T-helper 1 cell (primary cell): Measurements from ENCODE around the gene C19orf25.
A peak's percentile ranks its signal among the peaks of the same experiment; 100 is the strongest.

ENCODE experiments used
- DNase-seq, 5 donors: peaks; one replicate each; pipeline ENCODE4 v3.0.0-alpha.2; 2012 to 2020

The C19orf25 gene

DNA sequence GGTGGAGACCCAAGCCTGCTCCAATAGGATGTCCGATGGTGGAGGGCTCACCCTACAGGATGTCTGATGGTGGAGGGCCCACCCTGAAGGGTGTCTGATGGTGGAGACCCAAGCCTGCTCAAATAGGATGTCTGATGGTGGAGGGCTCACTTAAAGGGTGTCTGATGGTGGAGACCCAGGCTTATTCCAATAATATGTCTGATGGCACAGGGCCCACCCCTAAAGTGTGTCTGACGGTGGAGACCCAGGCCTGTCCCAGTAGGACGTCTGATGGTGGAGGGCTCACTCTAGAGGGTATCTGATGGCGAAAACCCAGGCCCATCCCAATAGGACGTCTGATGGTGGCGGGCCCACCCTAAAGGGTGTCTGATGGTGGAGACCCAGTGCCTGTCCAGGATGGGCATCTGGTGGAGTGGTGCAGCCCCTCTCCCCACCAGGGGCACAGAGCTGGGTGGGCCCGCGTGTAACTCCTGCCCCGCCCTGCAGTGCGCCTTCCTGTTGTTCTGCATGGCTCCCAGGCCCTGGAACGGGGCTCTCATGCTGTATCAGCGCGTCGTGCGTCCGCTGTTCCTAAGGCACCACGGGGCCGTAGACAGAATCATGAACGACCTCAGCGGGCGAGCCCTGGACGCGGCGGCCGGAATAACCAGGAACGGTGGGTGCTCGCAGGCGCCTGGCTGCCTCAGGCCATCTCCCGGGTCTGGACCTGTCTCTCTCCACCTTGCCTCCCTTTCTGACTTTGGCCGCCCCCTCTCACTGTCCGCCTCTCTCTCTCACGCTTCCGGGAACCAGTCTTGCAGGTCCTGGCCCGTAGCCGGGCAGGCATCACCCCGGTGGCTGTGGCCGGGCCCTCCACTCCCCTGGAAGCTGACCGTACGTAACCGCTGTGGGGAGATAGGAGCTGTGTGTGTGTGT, 17.0 kb upstream of the C19orf25 start:
- no peak for DNase-seq

DNA sequence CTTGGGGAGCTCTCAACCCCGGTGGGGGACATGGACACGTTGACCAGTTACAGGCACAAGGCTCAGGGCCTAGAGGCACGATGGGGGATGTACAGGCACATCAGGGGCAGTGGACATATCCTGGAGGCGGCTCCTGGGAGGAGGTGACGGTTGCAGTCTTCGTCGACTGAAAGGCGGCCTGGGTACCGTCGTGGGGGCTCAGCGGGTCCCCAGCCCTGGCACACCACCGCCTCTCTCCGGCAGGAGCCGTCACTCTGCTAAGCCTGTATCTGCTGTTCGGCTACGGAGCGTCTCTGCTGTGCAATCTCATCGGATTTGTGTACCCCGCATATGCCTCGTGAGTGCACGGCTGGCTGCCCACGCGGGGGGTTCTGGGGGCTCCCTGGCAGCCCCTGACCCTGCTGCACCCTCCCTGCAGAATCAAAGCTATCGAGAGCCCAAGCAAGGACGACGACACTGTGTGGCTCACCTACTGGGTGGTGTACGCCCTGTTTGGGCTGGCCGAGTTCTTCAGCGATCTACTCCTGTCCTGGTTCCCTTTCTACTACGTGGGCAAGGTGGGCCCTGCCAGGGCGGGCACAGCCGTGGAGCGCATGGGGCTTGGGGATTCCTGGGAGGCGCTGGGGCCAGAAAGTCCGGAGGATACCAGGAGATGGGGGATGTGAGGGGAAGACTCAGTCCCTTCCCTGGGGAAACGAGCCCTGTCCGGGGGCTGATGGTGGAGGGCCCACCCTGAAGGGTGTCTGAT, 16.2 kb upstream of the C19orf25 start:
- no peak for DNase-seq

DNA sequence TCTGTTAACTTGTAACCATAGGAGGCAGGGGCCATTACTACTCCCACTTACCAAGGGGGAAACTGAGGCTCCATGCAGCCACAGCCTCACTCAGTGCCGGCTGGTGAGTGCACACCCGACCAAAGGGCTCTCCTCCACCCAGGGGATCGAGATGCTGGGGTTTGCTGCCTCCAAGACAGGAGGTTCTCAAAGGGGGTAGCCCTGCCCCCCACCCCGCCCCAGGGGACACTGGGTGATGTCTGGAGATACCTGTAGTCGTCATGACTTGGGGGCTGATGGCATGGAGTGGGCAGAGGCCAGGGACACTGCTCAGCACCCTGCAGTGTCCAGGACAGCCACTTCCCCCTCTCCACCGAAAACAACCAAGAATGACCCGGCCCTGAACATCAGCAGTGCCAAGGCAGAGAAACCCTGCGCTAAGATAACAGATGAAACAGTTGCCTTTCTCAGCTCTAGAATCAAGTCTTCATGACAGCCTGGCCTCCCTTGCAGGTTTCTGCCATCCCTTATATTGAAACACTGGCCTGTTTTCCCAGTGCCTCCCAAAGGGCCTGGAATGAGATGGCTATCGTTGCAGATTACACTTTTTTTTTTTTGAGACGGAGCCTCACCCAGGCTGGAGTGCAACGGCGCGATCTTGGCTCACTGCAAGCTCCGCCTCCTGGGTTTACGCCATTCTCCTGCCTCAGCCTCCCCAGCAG, 15.2 kb upstream of the C19orf25 start:
- DNase-seq = no peak

DNA sequence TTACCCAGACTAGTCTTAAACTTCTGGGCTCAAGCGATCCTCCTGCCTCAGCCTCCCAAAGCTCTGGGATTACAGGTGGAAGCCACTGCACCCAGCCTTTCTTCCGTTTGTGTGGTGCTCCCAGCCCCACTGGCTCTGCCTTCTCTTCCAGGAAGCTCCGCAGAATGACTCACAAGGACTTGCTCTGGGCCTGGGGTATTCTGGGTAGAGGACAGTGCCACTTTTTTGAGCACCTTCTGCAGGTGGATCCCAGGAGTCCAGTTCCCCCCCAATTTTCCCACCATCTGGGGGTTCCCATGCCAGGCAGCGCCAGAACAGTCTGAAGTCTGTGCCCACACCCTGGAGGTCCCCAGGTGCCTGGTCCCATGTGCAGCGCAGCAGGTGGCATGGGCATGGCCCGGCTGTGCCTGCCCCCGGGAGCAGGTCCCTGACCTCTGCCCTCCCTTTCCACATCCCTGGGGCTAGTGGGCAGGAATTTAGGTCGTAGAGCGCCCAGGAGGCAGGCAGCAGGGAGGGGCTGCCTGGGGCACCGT, 13.5 kb upstream of the C19orf25 start:
- no peak for DNase-seq

DNA sequence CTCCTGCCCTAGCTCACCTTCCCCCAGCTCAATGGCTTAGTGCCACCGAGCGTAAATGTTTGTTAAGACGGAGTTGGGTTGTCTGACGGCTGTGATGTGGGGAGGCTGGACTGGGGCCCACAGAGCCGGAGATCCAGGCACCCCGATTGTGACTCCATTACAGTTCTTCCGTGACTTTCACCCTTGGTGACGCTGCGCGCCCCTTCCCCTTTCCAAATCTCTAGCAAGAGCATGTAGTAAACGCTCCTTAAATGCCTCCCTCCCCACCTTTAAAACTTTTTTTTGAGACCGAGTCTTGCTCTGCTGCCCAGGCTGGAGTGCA, 12.8 kb upstream of the C19orf25 start:
- DNase-seq = no peak

DNA sequence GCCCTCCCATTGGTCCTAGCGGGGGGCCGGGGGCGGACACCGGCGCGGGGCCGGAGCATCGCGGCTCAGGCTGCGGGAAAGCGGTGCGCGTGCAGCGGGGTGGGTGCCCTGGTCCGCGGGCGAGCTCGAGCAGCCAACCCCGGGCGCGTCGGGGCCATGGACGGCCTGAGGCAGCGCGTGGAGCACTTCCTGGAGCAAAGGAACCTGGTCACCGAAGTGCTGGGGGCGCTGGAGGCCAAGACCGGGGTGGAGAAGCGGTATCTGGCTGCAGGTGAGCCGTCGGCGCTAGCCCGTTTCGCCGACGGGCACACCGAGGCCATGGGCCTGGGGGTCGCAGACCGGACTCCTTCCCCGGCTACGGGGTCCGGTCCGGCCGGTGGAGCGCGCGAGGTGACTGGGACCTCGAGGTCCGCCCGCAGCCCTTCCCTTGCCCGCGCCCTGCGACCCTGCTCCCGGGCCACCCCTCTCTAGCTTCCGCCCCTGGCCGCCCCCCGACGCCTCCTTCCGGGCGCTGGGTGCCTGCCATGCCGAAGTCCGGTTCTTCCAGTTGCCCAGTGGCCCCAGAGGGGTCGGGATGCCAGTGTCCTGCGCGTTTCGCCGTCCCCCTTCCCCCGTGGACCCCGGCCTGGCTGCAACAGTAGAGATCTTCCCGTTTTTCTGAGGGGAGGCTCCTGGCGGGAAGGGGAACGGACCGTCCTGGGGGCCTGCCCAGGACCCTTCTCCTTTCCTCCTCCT, 12.3 kb upstream of the C19orf25 start, which contains the start of gene REEP6:
TSS of gene REEP6 (plus strand) at position 68 of the 735 bp plus-strand sequence. CDS start at position 157, 89 bp downstream.
- DNase-seq = no peak

DNA sequence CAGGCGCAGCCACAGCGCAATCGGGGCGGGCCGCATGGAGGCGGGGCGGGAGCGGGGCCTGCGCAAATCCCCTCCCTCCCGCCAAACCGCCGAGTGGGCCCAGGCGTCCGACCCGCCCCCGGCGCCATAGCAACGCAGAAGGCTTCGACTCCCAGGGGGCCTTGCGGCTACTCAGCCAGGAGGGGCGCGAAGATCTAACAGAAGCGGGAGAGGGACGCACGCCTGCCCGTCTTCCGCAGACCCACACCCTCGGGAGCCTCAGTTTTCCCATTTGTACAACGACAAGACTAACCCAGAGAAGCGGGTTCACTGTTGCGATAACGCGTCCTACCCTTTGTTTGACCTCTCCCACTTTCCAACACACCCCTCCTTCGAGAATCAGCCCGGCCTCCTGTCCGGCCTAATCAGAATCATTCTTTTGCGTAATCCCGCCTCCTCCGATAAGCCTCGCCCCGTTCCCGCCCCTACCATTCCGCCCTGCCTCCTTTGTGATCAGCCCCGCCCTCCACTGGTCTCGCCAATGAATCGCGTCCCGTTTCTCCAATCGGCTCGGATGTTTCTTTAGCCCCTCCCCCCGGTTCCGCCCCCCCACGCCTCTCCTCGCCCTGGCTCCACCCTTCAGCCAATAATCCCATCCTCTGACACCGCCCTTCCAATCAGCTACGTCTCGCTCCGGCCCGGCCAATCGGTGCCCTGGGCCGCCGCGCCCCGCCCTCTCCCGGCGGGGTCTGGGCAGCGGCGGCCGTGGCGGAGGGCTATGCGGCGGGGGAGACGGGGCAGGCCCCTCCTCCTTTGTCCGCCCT, 11.5 kb upstream of the C19orf25 start, which contains the start of gene PCSK4:
TSS of gene PCSK4 (minus strand) at position 40 of the 803 bp plus-strand sequence. CDS start at position 36, 4 bp downstream.
- peak; percentile 90 to 99 (median 97) for DNase-seq

DNA sequence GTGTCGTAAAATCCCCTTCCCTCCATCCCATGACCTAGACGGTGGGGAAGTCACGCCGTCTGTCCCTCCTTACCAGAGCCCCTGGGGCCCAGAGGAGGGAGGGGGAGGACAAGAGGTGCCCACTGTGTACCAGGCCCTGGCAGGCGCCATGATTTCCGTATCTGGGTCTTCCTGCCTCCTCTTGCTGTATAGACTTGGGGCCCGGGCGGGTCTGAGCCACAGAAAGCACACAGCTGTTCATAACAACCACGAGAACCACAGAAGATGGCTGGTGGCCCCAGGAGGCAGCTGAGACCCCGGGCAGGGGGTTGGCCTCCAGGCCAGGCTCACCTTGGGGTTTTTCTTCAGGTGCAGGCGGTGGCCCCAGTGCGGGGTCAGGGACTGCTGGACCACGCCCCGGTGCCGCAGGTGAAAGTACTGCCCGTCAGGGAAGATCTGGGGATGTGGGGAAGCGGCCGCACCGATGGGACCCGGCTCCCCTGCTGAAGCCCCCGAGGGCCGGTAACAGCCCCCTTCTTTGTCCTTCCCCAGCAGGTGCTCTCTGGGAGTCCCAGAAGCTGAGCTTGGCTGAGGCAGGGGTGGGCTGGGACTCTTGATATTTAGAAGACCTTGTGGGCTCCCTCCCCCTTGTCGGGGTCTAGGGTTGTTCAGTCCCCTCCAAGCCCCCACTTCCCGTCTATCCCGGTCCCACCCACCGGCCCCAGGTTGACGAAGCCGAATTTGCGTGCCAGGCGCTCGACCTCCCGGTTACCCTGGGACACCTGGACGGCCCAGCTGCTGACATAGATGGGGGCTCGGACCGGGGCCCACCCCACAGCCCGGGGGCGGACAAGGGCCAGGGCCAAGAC, 10.7 kb upstream of the C19orf25 start:
- DNase-seq = no peak

DNA sequence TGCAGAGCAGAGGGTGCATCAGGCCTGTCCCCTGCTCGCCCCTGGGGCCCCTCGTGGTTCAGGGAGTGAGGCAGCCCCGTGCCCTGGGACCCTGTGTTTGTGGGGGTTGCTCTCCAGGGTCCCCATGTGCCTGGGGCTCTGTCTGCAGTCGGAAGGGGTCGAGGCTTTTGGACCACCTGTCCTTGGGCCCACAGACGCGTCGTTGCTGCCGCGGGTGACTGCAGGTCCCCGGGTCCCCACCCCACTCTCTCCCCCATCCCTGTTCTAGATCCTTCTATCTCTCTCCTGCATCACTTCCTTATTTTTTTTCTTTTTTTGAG, 9.2 kb upstream of the C19orf25 start:
- no peak for DNase-seq

DNA sequence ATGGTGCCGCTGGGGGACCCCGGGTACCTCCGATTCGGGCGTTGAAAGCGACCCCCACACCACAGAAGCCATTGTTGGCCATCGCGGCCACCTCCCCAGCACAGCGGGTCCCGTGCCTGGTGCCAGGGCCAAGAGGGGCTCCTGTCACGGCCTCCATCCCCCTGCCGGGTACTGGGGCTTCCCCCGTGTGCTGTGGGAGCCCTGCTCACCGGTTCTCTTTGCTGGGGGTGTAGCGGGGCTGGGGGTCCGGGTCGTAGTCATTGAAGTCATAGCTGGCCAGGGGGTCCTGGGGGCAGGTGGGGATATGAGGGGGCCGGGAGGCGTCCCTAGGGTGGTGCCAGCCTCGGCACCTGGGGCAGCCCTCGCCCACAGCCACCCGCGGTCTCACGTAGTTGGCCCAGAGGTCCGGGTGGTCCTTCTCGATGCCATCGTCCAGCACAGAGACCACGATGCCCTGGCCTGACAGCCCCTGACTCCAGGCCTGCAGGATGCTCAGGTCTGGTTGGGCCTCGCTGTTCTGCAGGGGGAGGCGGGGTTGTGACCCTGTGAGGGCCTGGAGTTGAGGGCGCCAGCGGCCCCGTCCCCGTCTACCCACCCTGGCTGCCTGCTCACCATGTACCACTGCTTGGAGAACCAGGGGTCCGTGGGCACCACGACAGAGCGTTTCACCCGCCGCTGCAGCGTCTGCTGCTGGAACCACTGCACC, 8.7 kb upstream of the C19orf25 start:
- no peak for DNase-seq

DNA sequence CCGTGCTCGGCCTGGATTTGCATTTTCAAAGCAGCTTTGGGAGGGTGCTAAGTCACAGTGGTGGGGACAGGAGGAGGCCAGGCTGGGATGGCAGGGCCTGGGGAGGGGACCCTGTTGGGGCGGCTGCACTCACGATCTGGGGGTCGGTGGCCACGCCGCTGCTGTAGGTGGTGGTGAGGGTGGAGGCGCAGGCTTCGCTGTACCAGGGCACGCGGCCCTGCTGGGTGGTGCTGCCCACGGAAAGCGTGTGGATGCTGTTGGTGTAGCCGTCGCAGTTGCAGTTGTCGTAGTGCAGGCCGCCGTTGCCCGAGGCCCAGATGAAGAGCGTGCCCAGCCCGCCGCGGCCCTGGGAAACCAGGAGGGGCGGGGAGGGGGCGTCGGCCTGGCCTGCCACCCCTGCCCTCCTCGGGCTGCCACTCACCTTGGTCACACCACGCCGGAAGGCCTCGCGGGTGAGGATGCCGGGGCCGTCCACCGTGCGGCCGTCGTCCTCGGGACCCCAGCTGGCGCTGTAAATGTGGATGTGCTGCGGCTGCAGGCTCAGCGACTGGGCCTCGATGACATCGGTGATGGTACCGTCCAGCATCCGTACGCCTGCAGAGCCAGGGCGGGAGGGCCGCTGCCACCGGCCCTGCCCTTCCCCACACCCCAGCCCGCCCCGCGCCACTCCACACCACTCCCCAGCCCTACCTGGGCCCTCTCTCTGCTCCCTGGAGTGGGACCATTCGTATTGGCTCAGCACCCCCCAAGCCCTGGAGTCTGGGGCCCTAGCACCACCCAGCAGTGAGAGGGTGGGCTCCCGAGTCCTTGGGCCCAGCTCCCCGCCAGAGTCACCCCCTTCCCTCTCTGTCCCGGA, 7.9 kb upstream of the C19orf25 start:
- DNase-seq = no peak

DNA sequence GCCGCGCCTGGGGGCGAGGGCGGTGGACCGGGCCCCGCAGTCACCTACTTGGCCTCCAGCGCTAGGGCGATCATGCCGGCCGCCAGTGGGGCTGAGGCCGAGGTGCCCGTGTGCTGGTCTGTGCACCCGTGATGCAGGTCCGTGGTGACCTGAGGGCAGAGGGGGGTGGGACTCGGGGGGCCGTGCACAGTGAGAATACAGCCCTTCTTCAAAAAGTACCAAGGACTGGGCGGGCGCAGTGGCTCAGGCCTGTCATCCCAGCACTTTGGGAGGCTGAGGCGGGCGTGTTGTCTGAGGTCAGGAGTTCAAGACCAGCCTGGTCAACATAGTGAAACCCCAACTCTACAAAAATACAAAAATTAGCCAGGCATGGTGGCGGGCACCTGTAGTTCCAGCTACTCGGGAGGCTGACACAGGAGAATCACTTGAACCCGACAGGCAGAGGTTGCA, 5.0 kb upstream of the C19orf25 start:
- peak in 1 of 5 donors; percentile 9 for DNase-seq

DNA sequence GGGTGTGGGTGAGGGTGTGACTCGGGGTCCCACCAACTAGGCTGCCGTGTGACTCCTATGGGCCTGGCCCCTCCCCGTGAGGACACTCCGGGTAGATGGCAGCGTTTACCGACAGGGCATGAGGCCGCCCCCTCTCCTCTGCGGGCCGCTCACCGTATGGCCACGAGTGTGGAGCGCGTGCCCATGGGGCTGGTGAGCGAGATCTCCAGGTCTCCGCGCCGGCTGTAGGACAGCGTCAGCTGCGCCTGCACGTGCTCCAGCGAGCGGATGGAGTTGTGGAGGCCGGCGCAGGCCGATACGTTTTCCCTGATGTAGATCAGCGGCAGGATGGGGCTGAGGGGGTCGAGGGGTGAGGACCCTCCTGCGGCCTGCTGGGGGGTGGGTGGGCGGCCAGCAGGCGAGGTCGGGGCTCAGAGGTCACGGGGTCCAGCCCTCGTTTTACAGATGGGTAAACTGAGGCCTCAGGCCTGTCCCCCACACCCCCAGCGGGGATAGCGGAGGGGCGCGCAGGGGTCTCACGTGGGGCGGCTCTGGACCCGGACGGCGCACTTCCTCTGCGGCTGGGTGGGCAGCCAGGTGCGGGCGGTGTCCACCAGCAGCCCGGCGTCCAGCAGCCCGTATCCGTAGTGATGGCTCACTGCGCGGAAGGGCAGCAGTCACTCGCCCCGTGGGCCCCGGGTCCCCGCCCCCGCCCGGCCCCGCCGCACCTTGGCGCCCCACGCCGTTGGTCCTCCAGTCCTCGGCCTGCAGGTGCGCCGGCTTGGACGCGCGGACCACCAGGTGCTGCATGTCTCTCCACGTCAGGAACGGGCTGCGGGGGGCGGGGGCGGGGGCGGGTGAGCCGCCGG, 4.3 kb upstream of the C19orf25 start:
- peak in 1 of 5 donors; percentile 8 for DNase-seq

DNA sequence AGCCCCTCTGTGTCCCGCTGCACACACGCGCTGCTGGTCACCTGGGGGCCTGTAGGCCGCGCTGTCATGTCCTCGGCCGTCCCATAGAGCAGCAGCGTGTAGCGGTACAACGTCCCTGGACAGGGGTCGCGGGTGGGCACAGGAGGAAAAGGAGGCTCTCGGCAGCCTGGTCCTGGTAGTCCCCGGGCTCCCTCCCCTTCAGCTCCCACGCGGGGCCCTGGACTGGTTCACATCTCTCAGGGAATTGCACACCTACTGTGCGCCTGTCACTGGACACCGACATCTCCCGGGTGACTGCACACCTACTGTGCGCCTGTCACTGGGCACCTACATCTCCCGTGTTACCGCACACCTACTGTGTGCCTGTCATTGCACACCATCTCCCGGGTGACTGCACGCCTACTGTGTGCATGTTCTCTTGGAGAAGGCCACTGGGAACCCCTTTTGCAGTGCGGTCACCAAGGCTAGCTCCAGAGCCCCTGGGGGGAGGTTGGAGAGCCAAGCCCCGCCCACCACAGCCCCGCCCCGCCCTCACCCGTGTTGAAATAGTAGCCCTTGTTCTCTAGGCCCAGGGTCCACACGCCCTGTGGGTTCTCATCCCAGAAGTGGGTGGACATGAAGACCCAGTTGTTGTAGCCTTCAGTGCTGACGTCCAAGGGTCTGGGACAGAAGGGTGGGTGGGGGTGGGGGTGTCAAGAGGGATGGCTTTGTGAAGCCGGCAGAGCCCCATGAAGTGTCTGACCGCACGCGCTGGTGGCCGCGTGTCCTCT, 3.5 kb upstream of the C19orf25 start:
- DNase-seq = no peak

DNA sequence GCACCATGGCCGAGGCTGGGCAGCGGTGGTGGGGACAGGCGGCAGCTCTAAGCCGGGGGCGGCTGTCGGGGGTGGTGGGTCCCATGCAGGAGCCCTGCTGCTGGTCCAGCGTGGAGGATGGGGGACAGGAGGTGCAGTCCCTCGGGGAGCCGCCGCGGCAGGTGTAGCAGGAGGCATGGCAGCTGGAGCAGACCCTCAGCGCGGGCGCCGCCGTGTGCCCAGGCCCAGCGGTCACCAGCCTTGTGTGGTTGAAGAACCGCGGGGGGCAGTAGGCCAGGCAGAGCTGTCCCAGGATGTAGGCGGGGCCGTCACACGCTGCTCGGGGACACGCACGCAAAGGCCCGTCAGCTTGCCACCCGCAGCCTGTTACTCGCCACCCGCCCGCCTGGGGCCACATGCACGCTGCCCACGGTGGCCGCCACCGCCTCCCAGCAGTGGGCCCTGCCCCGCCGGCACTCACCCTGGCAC, 2.9 kb upstream of the C19orf25 start:
- DNase-seq = no peak

DNA sequence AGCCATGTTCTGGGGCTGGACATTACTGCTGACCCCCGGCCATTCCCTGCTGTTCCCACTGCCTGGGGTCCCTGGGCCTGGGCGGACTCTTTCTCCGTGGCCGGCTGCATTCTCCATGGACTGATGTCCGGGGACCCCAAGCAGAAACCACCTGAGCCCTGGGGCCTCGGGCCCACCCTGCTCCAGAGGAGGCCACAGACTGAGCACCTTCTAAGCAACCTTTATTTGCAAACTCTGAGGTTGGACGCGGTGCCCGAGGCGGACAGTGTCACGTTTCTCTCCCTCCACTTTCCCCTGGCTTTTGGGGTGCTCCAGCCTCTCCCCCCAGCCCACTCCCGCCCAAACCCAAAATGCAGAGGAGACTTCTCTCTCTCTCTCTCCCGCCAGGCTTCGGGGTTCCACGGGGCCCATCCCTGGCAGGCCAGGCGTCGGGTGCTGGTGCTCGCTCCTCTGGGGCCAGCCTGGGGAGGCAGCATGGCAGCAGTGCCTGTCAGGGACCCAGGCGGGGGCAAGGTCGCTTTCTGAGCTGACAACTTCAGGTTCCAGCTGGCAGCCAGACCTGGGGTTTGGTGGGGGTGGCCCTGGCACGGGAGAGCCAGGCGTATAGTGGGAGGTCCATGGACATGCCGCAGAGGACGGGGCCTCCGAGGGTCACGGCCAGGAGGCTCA, 2.3 kb upstream of the C19orf25 start:
- no peak for DNase-seq
